Measurements from ENCODE around the gene KDM6A.

KDM6A gene

DNA sequence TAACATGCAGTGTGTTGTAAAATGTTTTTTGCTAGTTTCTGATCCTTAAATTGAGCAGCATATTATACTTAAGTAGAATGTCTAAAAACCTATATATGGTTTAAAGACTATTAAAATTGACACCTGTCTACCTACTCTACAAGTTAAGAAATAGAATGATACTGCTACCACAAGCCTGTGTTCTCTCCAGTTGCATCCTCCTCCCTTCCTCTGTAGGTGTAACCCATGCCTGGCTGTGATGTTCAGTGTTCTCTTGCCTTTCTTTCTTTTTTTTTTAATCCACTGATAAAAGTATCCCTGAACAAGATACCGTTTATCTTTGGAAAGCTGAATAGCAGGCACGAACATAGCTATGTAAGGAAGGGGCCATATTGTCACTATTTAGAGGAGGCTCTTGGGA lies 99.1 kb downstream of the KDM6A start:
- Histone ChIP-seq H3K27me3 (ENCODE audit: control insufficient read depth in 1 of 2, insufficient read depth in 2 of 2, low read length in 2 of 2) (no peaks in the 10 kb centered on the region), H3K9ac (ENCODE audit: low read length) (no peak overlapping the region), H3K9me3 (ENCODE audit: low read length) (peaks cover 4% of the 10 kb centered on the region), H3K36me3 (ENCODE audit: insufficient read depth, low read length) (no peaks in the 10 kb centered on the region), H3K4me3 (ENCODE audit: low read depth in 1 of 2, low read length in 2 of 2) (no peak overlapping the region), H3K27ac (ENCODE audit: low read depth, low read length) (no peak overlapping the region), H3K4me1 (ENCODE audit: insufficient read depth, low read length) (no peaks in the 10 kb centered on the region)

DNA sequence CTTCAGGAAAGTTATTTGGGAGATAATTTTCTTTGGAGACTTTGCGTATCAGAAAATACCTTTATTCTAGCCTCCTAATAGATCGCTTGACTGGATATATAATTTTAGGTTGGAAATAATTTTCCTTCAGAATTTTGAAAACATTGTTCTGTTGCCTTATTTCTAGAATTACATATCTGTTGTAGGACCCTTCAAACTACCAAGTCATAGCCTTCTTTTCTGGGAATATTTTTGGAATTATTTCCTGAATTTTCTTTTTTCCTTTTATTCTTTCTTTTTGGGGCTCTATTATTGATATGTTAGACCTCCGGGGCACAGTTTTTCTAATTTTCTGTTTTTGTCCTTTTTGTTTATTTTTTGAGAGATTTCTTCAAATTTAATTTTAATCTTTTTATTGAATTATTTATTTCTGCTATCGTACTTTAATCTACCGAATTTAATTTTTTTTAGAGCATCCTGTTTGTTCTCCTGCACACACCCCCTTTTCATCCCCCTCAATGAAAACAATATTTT lies 100.5 kb downstream of the KDM6A start:
- H3K27me3 ChIP-seq (ENCODE audit: control insufficient read depth in 1 of 2, insufficient read depth in 2 of 2, low read length in 2 of 2), result no peaks in the 10 kb centered on the region
- H3K4me3 ChIP-seq (ENCODE audit: low read depth in 1 of 2, low read length in 2 of 2), result no peak overlapping the region

DNA sequence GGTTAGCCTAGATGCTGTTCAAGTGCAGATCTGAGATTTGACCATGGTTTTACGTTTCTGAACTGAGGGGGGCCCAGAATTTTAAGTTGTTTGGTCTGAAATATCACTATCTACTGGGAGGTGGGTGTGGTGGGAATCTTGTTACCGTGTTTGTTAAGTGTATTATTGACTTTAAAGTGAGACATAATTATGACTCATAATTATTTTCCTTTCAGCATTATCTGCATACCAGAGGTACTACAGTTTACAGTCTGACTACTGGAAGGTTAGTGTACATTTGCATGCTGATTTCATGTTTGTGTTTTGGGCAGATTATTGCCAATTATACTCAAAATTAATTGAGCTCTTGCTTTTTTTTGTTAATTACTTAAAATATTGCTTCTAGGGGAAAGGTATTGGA lies 101.5 kb downstream of the KDM6A start:
- H3K27me3 ChIP-seq (ENCODE audit: control insufficient read depth in 1 of 2, insufficient read depth in 2 of 2, low read length in 2 of 2), result no peaks in the 10 kb centered on the region
- H3K4me3 ChIP-seq (ENCODE audit: low read depth in 1 of 2, low read length in 2 of 2), result no peak overlapping the region
- H3K27ac ChIP-seq (ENCODE audit: low read depth, low read length), result no peak overlapping the region
- H3K4me1 ChIP-seq (ENCODE audit: insufficient read depth, low read length), result no peaks in the 10 kb centered on the region
- peaks cover 4% of the 10 kb centered on the region for H3K9me3 ChIP-seq (ENCODE audit: low read length)
- no peak overlapping the region for H3K9ac ChIP-seq (ENCODE audit: low read length)
- no peaks in the 10 kb centered on the region for H3K36me3 ChIP-seq (ENCODE audit: insufficient read depth, low read length)

More for the DNA sequence above, 100.5 kb downstream of the KDM6A start:
- Histone ChIP-seq H3K9me3 (ENCODE audit: low read length) (peaks cover 4% of the 10 kb centered on the region), H3K27ac (ENCODE audit: low read depth, low read length) (no peak overlapping the region), H3K9ac (ENCODE audit: low read length) (no peak overlapping the region), H3K36me3 (ENCODE audit: insufficient read depth, low read length) (no peaks in the 10 kb centered on the region), H3K4me1 (ENCODE audit: insufficient read depth, low read length) (no peaks in the 10 kb centered on the region)

DNA sequence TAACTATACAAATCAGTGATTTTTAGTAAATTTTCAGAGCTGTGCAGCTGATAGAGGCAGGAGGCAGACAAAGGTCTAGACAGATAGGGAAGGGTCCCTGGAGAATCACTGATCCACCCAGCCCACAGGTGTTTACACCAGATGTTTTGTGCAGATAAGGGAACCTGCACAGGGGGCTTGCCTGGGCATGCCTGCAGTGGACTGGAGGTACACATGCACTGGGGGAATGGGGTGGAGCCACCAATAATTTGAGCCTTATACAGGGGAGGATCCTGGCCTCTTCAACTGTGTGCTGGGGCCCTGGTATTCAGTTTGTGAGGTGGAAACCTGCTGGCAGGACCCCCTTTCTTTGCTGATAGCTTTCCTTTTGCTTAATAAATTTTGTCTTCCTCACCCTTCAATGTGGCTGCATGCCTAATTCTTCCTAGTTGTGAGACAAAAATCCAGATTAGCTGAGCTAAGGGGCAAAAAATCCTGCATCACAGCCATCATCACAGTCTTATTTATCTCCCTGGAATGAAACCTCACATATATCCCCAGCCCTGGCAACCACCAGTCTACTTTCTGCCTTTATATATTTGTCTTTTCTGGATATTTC lies 102.8 kb downstream of the KDM6A start:
- H3K9me3 ChIP-seq (ENCODE audit: low read length), result peaks cover 4% of the 10 kb centered on the region

DNA sequence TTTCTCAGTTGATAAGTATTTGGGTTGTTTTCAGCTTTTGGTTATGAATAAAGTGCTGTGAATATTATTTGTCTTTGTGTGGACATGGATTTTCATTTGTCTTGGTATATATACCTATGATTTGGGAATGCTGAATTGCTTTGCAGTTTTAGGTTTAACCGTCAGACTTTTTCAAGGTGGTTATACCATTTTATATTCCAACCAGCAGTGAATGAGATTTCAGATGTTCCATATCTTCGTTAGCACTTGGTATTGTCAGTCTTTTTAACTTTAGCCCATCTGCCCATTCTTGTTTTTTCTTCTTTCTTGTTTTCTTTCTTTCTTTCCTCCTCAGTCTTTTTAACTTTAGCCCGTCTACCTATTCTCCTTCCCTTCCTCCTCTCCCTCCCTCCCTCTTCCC lies 106.0 kb downstream of the KDM6A start:
- Histone ChIP-seq H3K4me3 (ENCODE audit: low read depth in 1 of 2, low read length in 2 of 2) (no peak overlapping the region), H3K4me1 (ENCODE audit: insufficient read depth, low read length) (no peaks in the 10 kb centered on the region), H3K27me3 (ENCODE audit: control insufficient read depth in 1 of 2, insufficient read depth in 2 of 2, low read length in 2 of 2) (no peaks in the 10 kb centered on the region)

More for the DNA sequence above, 102.8 kb downstream of the KDM6A start:
- no peaks in the 10 kb centered on the region for H3K4me1 ChIP-seq (ENCODE audit: insufficient read depth, low read length)
- H3K9ac ChIP-seq (ENCODE audit: low read length), result no peak overlapping the region
- H3K36me3 ChIP-seq (ENCODE audit: insufficient read depth, low read length), result no peaks in the 10 kb centered on the region
- no peak overlapping the region for H3K4me3 ChIP-seq (ENCODE audit: low read depth in 1 of 2, low read length in 2 of 2)
- H3K27me3 ChIP-seq (ENCODE audit: control insufficient read depth in 1 of 2, insufficient read depth in 2 of 2, low read length in 2 of 2), result no peaks in the 10 kb centered on the region
- H3K27ac ChIP-seq (ENCODE audit: low read depth, low read length), result no peak overlapping the region

DNA sequence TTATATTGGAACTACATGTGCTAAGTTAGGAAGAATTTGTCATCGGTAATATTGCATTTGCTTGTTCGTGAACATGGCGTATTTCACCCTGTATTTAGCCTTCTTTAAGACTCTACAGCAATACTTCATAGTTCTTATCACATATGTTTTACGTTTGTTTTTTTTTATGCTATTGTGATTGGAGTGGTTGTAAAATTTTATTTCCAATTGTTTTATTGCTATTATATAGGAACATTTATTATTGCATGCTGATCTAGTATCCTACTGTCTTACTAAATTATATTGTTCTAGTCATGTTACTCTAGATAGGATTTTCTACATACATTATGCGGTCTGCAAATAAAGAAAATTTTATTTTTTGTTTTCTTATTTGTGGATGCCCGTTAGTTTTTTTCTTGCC lies 107.4 kb downstream of the KDM6A start:
- Histone ChIP-seq H3K4me3 (ENCODE audit: low read depth in 1 of 2, low read length in 2 of 2) (no peak overlapping the region), H3K36me3 (ENCODE audit: insufficient read depth, low read length) (no peaks in the 10 kb centered on the region), H3K27ac (ENCODE audit: low read depth, low read length) (no peak overlapping the region), H3K9me3 (ENCODE audit: low read length) (no peaks in the 10 kb centered on the region), H3K9ac (ENCODE audit: low read length) (no peak overlapping the region), H3K4me1 (ENCODE audit: insufficient read depth, low read length) (no peaks in the 10 kb centered on the region), H3K27me3 (ENCODE audit: control insufficient read depth in 1 of 2, insufficient read depth in 2 of 2, low read length in 2 of 2) (no peaks in the 10 kb centered on the region)

More for the DNA sequence above, 106.0 kb downstream of the KDM6A start:
- Histone ChIP-seq H3K27ac (ENCODE audit: low read depth, low read length) (no peak overlapping the region), H3K9ac (ENCODE audit: low read length) (no peak overlapping the region), H3K9me3 (ENCODE audit: low read length) (no peaks in the 10 kb centered on the region), H3K36me3 (ENCODE audit: insufficient read depth, low read length) (no peaks in the 10 kb centered on the region)

DNA sequence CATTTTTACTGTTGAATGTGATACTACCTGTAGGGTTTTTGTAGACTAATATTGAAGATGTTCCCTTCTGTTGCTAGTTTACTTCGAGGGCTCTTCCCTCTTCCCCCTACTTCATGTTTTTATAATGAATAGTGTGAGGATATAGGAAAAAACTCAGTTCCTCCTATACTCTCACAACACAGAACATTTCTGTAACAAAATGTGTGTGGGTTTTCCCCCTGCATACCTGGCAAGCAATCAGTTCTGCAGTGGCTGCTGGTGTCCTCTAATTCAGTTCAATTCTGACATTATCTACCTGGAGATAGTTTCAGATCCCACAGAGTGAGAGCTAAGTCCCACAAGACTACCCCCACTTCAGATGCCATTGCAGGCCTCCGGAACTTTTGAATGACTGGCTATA lies 107.9 kb downstream of the KDM6A start:
- H3K27me3 ChIP-seq (ENCODE audit: control insufficient read depth in 1 of 2, insufficient read depth in 2 of 2, low read length in 2 of 2), result no peaks in the 10 kb centered on the region
- no peaks in the 10 kb centered on the region for H3K9me3 ChIP-seq (ENCODE audit: low read length)
- no peak overlapping the region for H3K4me3 ChIP-seq (ENCODE audit: low read depth in 1 of 2, low read length in 2 of 2)
- H3K9ac ChIP-seq (ENCODE audit: low read length), result no peak overlapping the region
- H3K27ac ChIP-seq (ENCODE audit: low read depth, low read length), result no peak overlapping the region
- H3K4me1 ChIP-seq (ENCODE audit: insufficient read depth, low read length), result no peaks in the 10 kb centered on the region
- H3K36me3 ChIP-seq (ENCODE audit: insufficient read depth, low read length), result no peaks in the 10 kb centered on the region

DNA sequence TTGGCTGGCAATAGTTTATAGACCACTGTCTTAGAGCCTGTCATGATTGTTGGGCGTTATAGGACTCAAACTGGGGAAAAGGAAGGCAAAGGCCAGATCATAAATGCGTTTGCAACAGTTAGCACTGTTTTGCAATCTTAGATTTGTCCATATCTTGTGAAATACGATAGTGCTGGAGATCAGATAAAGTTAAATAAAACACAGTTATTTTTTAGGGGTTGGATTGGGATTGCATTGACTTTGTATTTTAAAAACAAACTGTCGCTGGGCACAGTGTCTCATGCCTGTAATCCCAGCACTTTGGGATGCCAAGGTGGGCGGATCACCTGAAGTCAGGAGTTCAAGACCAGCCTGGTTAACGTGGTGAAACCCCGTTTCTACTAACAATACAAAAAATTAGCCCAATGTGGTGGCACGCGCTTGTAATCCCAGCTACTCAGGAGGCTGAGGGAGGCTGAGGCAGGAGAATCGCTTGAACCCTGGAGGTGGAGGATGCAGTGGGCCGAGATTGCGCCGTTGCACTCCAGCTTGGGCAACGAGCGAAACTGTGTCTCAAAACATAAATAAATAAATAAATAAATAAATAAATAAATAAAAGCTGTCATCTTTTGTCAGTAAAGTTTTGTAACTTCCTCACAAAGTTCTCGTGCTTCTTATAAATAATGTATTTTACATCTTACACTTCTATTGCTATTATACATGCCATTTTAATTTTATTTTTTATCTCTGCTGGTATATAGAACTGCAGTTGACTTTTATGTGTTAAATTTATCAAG lies 117.2 kb downstream of the KDM6A start:
- H3K9ac ChIP-seq (ENCODE audit: low read length), result no peak overlapping the region
- no peaks in the 10 kb centered on the region for H3K9me3 ChIP-seq (ENCODE audit: low read length)
- H3K4me1 ChIP-seq (ENCODE audit: insufficient read depth, low read length), result no peaks in the 10 kb centered on the region
- H3K4me3 ChIP-seq (ENCODE audit: low read depth in 1 of 2, low read length in 2 of 2), result no peak overlapping the region
- no peak overlapping the region for H3K27ac ChIP-seq (ENCODE audit: low read depth, low read length)
- no peaks in the 10 kb centered on the region for H3K36me3 ChIP-seq (ENCODE audit: insufficient read depth, low read length)
- no peaks in the 10 kb centered on the region for H3K27me3 ChIP-seq (ENCODE audit: control insufficient read depth in 1 of 2, insufficient read depth in 2 of 2, low read length in 2 of 2)

DNA sequence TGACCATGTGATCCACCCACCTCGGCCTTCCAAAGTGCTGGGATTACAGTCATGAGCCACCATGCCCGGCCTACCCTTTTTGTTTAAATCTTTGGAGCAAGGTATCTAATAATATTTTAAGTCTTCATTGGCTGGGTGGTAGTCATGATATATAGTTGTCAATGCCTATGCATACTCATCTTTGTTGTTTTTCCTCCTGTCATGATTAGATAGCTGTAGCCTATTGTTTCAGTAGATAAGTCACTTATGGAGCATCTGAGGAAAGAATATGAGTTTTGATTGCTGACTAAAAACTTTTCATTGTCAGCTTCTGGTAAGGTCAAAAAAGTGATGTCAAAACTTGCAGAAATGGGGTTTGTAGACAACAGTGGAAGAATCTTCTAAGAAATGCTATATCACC lies 119.8 kb downstream of the KDM6A start:
- Histone ChIP-seq H3K27ac (ENCODE audit: low read depth, low read length) (no peak overlapping the region), H3K36me3 (ENCODE audit: insufficient read depth, low read length) (no peaks in the 10 kb centered on the region), H3K27me3 (ENCODE audit: control insufficient read depth in 1 of 2, insufficient read depth in 2 of 2, low read length in 2 of 2) (no peaks in the 10 kb centered on the region), H3K9ac (ENCODE audit: low read length) (no peak overlapping the region), H3K4me1 (ENCODE audit: insufficient read depth, low read length) (peaks cover 12% of the 10 kb centered on the region), H3K4me3 (ENCODE audit: low read depth in 1 of 2, low read length in 2 of 2) (no peak overlapping the region), H3K9me3 (ENCODE audit: low read length) (no peaks in the 10 kb centered on the region)

DNA sequence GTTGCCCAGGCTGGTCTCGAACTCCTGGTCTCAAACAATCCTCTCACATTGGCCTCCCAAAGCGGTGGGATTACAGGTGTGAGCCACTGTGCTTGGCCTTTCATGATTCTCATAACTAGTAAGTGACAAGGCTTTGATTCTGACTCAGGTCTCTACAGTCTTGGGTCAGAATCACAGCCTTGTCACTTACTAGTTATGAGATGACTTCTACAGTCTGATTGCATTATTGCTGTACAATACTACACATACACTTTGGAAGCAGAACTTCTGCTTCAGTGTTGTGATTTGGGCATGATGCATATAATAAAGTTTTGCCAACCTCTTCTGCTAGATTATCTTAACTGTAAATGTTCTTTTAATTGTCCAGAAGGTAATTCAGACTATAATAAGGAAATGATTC lies 123.3 kb downstream of the KDM6A start:
- no peak overlapping the region for H3K4me3 ChIP-seq (ENCODE audit: low read depth in 1 of 2, low read length in 2 of 2)
- H3K27ac ChIP-seq (ENCODE audit: low read depth, low read length), result no peak overlapping the region
- H3K9ac ChIP-seq (ENCODE audit: low read length), result no peak overlapping the region

DNA sequence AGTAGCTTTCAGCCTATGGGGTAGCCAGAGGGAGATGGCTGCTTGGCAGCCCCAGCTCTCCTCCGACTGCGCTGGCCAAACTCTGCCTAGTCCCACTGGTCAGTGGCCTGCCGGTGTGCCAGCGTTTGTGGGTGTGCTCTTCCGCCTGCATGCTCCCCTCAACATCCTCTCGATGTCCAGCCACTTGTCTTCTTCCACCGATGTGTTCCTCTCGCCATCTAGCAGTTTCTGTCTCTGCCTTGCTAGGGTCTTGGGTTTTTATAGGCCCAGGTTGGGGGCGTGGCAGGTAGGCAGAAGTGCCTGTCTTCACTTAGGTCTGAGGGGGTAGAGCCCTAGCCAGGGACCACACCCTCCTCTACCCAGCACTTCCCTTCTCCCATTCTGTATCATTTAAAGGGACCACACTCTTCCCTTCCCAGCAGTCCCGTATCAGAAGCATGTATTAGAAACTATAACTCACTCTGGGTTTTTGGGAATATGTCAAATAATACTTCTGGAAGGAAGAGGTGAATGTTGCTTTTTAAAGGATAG lies 124.4 kb downstream of the KDM6A start:
- Histone ChIP-seq H3K4me1 (ENCODE audit: insufficient read depth, low read length) (peaks cover 18% of the 10 kb centered on the region), H3K27ac (ENCODE audit: low read depth, low read length) (no peak overlapping the region), H3K36me3 (ENCODE audit: insufficient read depth, low read length) (no peaks in the 10 kb centered on the region), H3K4me3 (ENCODE audit: low read depth in 1 of 2, low read length in 2 of 2) (no peak overlapping the region), H3K27me3 (ENCODE audit: control insufficient read depth in 1 of 2, insufficient read depth in 2 of 2, low read length in 2 of 2) (no peaks in the 10 kb centered on the region), H3K9me3 (ENCODE audit: low read length) (no peaks in the 10 kb centered on the region), H3K9ac (ENCODE audit: low read length) (no peak overlapping the region)

More for the DNA sequence above, 123.3 kb downstream of the KDM6A start:
- Histone ChIP-seq H3K36me3 (ENCODE audit: insufficient read depth, low read length) (no peaks in the 10 kb centered on the region), H3K4me1 (ENCODE audit: insufficient read depth, low read length) (peaks cover 18% of the 10 kb centered on the region), H3K27me3 (ENCODE audit: control insufficient read depth in 1 of 2, insufficient read depth in 2 of 2, low read length in 2 of 2) (no peaks in the 10 kb centered on the region), H3K9me3 (ENCODE audit: low read length) (no peaks in the 10 kb centered on the region)
